GM18519 (cell line): ENCODE results near the gene FAM229A.
A peak's percentile ranks its signal among the peaks of the same experiment; 100 is the strongest.
"Not testable (repeated sequence)": the region's sequence is repeated elsewhere in the genome, so short reads cannot be mapped to it uniquely, and the experiment has no call there.

ENCODE experiments used
- ATAC-seq: cut with Tn5 transposase; IDR thresholded peaks from one replicate; pipeline ENCODE4 v1.9.1; 2021; ENCODE audit warnings: mild to moderate bottlenecking, moderate library complexity; ENCODE audit not compliant: unreplicated experiment, low FRiP score

Gene FAM229A

GRCh38 chr1:32362474-32363313, at the start of gene FAM229A, which contains the start of gene TSSK3:
TSS of gene FAM229A (minus strand) at chr1:32362485. CDS start at chr1:32362091, 394 bp downstream.
TSS of gene TSSK3 (plus strand) at chr1:32362539. CDS start at chr1:32362702, 163 bp downstream.
- no peak for ATAC-seq

GRCh38 chr1:32411261-32411660, 49.0 kb upstream of the FAM229A start:
- ATAC-seq: no peak

- no peak for ATAC-seq
Measured at GRCh38 chr1:32406629-32407111, 44.4 kb upstream of the FAM229A start.

DNA sequence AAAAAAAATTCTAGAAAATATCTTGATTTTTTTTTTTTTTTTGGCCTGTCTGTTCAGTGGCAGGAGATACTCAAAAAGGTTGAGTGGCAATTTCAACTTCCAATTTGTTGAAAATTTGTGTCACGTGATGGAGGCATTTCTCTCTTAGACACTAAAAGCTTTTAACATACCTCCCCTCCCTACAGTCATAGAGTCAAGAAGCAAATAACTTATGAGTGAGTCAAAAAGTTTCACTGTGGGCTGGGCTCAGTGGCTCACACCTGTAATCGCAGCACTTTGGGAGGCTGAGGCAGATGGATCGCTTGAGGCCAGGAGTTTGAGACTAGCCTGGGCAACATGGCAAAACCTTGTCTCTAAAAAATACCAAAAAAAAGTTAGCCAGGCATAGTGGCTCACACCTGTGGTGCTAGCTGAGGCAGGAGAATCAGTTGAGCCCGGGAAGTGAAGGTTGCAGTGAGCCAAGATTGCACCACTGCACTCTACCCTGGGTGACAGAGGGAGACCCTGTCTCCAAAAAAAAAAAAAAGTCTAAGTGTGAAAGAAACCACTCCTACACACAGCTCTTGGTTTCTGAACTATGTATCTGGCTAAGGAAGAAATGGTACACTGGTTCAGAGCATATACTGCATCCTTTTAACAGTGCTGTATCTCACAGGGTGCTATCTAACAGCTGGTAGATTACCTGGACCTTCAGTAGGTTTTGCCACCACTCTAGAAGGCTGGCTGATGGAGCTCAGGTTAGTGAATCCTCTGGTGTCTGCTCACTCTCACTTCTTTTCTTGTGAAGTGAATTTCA, 43.6 kb upstream of the FAM229A start:
- ATAC-seq: no peak

DNA sequence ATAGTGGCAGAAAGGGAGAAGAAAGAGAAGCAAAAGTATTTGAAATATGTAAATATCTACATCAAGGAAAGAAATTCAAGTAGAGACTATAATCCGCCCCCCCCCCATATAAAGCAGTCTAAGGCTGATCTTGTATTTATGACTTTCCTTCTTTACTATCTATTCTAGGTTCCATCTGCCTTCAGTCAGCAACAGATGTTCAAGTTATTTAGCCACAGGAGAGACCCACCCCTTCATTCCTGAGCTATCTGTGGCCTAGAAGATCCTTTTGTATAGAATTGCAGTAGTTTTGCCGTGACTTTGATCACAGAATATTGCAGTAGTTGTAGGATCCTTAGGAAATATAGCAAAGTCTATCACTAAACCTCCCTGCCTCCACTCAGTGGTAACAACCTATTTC, 42.7 kb upstream of the FAM229A start:
- ATAC-seq: no peak

GRCh38 chr1:32400876-32401631, 38.8 kb upstream of the FAM229A start:
- no peak for ATAC-seq

GRCh38 chr1:32399843-32400242, 37.6 kb upstream of the FAM229A start:
- ATAC-seq: no peak

DNA sequence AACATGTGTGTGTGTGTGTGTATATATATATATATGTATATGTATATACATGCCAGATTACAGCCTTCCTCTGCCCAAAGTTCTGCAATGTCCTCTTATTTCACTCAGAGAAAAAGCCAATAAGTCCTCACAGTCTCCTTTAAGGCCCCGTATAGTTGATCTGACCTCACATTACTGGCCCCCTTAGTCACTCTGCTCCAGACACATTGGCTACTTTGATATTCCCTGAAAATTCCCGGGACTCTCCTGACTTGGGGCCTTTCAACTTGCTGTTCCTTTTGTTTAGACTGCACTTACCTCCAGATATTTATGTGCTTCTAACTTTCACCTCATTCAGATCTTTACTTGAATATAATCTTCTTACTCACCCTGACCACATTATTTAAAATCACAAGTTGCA, 36.1 kb upstream of the FAM229A start:
- no peak for ATAC-seq

DNA sequence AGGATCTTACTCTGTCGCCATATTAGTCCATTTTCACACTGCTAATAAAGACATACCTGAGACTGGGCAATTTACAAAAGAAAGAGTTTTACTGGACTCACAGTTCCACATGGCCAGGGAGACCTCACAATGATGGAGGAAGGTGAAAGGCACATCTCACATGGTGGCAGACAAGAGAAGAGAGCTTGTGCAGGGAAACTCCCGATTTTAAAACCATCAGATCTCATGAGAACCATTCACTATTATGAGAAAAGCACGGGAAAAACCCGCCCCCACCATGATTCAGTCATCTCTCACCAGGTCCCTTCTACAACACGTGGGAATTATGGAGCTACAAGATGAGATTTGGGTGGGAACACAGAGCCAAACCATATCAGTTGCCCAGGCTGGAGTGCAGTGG, 34.2 kb upstream of the FAM229A start:
- ATAC-seq: not testable (repeated sequence)

DNA sequence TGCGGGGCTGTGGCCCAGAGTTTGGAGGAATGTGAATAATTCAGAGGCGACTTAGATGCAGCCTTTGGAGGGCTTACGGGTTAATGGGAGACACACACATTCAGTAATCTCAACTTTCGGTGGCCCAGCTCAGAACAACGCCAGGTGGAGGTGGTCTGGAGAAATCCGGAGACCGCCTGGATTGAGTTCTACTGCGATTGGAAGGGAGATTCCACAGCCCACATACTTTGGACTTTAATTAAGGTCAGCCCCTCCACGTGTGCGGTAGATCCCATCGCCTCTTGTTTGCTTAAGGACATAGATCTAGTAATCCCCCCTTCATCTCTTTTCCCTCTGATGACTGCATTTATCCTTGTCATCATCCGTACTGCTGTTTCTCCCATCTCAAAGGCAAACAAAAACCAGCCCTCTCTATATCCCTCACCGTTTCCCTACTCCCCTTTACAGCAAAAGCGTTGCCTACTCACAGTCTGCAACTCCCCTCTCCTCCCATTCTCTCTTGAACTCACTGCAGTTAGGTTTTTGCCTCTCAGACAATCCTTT, 32.7 kb upstream of the FAM229A start:
- ATAC-seq: no peak

DNA sequence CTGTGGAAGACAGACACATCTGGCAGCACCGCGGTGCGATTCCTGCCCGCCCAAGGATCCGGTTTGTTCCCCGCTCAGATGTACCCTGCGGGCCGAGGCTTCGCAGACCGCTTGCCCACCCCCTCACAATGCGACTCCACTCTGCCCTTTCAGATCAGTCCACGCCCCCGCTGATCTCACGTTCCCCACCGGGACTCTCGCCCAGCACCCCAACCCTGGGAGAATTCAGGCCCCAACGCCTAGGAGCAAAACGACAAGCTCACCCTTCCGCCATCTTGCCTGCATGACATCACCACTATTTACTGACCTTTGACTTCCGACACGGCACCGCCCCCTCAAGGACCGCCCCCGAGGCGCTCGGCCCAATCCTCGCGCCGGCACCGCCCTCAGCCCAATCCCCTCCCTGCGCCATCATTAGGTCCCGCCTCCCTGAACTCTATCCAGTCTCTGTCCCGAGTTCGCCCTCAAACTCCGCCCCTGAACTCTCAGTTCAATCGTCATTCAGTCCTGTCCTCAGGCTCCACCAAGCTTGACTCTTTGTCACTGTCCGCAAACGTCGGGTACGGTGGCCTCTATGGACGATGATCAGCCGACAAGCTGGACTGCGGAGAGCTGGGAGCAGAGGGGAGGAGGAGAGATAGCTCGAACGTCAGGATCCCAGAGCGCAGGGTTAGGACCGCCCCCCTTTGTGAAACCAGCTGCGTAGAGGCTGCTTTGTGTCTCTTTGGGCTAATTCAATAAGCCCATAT, 32.0 kb upstream of the FAM229A start, which contains the start of gene BSDC1:
Gene BSDC1, minus strand, starts transcription at position 301 of the 749 bp plus-strand sequence. Its CDS starts 27 bp downstream, at position 274.
- ATAC-seq: peak; percentile 91

DNA sequence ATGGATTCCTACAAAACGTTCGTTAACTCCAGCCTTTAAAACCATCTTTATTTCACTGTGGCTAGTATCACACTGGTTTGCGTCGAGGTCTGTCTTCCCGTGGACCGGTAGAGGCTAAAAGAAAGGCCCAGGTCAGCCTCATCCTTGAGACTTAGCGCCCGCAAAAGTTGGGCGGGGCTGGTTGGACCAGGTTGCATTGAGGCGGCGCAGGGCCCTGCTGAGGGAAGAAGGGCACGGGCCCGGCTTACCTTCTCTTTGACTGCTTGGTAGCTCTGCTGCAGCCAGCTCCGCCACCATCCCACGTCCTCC, 31.5 kb upstream of the FAM229A start:
- ATAC-seq: no peak

- ATAC-seq: no peak
Measured at GRCh38 chr1:32393136-32393535, 30.9 kb upstream of the FAM229A start.

- ATAC-seq: no peak
Measured at GRCh38 chr1:32392325-32392724, 30.0 kb upstream of the FAM229A start.

DNA sequence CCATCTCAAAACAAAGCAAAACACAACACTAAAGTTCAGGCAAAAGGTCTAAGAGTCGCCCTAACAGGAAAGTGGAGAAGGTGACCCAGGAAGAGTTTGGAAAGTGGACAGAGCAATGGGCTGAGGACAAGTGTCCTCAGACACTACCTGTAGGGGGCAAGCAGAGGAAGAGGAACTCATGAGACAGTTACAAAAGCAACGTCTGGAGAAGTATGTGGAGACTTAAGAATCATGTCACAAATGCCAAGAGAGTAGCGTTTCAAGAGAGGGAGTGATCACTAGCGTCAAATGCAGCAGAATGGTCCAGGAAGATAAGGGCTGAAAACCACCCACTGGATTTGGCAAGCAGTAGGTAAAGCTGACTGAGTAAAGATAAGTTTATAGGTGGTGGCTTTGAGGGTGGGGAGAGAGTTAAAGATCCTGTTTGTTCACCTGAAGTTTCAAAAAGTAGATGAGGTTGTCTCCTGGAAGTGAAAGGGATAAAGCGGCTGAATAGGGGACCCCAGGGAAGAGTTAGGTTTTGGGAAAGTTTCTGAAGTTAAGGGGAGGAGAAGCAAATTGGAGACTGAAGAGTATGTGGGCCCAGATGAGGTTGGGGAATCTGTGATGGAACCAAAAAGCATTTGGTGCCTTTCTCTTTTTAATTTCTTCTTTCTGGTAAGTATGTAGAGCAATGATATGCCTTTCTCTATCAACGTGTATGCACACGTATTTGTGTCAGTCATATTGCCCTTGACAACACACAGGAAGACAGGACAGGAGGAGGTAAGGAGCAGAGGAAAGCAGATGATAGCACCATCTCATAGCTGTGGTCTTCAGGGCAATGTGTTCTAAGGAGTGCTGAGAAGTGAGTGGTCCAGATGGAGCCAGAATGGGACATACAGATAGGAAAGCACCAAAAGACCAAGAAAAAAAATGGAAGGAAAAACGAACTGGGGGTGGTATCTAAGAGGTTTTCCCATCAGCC, 28.9 kb upstream of the FAM229A start:
- no peak for ATAC-seq

GRCh38 chr1:32388641-32389040, 26.4 kb upstream of the FAM229A start:
- no peak for ATAC-seq

- no peak for ATAC-seq
Measured at GRCh38 chr1:32386676-32387392, 24.5 kb upstream of the FAM229A start.

DNA sequence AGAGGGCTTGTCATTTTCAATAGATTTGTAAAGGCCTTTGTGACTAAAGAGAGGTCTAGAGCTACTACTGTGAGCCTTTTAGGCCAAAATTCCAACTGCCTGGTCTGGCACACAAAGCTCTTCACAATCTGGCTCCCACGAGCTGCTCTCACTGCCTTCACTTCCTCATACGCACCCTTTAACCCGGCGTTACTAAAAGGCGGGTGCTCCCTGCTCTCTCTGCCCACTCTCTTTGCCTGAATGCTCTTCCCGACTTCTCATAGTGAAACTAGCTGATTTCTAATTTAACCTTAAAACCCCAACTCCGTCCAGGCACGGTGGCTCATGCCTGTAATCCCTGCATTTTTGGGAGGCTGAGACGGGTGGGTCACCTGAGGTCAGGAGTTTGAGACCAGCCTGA, 17.8 kb upstream of the FAM229A start:
- ATAC-seq: no peak
